HG03045 (cell line): ENCODE results near the gene STX11.

Source experiments
- ATAC-seq: cut with Tn5 transposase; IDR thresholded peaks from one replicate; pipeline ENCODE4 v1.9.1; 2021; ENCODE audit warnings: mild to moderate bottlenecking, moderate library complexity; ENCODE audit not compliant: unreplicated experiment

The STX11 gene

DNA sequence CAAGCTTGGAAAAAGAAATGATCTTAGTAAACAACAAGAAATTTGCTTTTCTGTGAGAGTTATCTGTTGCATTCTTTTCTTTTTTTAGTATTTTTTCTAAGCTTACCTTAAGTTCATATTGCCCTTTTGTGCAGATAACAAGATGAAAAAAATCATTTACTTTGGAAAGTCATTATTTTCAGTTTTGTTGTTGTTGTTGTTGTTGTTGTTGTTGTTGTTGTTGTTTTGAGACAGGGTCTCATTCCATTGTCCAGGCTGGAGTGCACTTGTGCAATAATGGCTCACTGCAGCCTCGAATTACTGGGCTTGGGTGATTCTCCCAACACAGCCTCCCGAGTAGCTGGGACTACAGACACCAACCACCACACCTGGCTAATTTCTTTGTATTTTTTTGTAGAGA, 8.8 kb upstream of the STX11 start:
- ATAC-seq: no peak

DNA sequence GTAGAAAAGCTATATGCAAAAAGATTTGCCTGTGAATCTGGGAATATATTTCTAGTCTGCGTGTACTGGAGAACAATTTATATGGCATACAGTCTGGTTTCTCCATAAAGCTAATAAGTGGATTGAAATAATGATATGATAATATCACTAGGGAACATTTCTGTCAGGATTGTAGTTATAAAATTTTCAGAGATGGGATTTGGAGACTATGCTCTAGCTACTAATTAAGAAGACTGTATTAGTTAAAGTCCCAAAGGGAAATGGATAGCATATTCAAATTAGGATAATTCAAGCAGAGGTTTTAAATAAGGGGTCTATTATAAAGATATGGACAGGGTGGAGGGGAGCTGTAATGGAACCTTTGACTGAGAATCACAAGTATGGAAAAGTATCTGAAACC, 7.2 kb upstream of the STX11 start:
- no peak for ATAC-seq

DNA sequence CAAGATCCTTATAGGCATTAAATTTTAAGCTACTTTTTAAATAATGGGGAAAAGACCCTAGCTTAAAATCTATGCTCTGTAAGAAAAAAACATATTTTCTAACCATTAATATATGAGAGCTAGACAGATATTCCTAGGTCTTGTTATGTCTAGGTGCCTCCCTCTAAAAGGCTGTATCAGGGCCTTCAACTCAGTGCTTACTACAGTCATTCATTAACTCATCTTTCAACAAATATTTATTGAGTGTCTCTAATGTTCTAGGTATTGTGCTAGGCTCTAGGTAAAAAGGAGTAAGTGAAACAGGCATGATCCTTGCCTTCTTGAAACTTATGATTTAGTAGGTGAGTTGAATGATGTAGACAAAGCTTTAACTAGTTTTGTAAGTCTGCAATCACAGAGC, 6.4 kb upstream of the STX11 start:
- no peak for ATAC-seq

DNA sequence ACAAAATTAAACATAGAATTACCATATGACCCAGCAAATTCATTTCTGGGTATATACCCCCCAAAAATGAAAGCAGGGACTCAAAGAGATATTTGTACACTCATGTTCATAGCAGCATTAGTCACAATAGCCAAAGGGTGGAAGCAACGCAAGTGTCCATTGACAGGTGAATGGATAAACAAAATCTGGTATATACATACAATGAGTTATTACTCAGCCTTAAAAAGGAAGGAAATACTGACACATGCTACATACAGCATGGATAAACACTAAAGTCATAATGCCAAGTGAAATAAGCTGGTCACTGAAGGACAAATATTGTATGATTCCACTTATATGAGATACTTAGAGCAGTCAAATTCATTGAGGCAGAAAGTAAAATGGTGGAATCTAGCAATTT, 5.3 kb upstream of the STX11 start:
- ATAC-seq: no peak

DNA sequence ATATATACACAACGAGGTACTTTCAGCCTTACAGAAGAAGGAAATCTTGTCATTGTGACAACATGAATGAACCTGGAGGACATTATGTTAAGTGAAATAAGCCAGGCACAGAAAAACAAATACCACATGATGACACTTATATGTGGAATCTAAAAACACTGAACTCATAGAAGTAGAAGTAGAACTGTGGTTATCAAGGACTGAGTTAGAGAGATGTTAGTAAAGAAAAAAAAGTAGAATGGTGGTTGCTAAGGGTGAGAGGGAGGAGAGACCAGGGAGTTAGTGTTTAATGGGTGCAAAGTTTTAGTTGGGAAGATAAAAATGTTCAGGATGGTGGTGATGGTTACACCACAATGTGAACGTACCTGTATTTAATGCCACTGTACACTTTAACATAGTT, 4.8 kb upstream of the STX11 start:
- ATAC-seq: no peak

DNA sequence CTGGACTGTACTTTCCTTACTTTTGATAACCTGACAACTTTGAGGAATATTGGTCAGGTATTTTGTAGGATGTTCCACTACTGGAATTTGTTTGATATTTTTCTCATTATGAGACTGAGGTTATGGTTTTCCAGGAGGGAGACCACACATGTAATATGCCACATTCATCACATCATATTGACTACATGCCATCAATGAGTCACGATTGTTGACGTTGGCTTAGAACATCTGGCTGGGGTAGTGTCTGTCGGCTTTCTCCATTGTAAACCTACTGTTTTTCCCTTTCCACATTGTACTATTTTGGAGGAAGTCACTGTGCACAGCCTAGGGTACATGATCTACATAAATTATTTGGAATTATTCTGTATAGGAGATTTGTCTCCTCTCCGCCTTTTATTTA, 1.4 kb upstream of the STX11 start:
- ATAC-seq: no peak

DNA sequence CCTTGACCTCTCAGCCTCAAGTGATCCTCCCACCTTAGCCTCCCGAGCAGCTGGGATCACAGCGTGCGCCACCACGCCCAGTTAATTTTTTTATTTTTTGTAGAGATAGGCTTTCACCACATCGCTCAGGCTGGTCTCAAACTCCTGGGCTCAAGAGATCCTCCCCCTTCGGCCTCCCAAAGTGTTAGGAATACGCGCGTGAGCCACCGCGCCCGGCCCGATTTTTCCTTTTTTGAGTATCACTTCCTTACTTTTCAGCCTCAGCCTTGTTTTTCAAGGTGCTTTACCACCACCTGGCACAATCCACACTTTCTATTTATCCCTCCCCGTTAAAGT, 791 bp upstream of the STX11 start:
- ATAC-seq: no peak

DNA sequence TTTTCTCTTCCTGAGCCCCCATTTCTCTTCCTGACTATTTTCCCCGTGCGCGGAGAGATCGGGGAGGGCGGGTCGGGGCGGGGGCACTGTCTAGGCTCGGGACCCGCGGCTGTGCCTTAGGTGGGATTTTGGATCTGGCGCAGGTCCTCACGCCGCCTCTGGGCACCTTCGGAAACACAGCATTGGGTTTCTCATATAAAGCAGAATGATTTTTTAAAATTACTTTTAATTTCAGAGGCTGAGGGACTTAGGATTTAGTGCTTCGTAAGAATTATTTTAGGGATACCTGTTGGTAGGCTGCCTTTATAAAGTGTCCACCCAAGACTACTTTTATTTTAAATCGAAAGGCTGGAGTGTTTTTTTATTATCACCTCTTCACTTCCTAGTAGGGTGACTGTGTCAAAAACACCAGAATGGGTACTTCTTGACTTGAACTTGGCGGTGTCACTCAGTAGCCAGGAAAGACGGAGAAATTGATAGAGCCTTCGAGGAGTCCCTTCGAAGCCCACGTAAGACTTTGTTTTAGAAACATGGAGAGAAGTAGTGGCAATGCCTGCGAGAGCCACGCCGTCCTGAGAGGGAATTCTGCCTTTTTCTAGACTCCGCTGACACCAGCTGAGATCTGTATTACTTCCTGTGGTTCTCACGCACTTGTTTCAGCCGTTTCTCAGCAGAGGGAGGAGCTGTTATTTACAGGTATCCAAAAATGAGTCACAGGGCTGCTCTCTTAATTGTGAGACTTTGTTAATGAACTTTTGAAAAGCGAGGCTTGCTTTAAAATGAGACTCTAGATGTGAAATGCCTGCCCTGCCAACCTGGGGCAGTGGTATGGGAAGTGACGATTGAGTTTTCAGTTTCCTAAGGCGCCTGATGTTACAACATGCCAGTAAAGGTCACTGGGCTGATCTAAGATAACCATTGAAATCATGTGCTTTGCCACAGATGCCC, 667 bp downstream of the STX11 start:
- peak; percentile 52 for ATAC-seq

DNA sequence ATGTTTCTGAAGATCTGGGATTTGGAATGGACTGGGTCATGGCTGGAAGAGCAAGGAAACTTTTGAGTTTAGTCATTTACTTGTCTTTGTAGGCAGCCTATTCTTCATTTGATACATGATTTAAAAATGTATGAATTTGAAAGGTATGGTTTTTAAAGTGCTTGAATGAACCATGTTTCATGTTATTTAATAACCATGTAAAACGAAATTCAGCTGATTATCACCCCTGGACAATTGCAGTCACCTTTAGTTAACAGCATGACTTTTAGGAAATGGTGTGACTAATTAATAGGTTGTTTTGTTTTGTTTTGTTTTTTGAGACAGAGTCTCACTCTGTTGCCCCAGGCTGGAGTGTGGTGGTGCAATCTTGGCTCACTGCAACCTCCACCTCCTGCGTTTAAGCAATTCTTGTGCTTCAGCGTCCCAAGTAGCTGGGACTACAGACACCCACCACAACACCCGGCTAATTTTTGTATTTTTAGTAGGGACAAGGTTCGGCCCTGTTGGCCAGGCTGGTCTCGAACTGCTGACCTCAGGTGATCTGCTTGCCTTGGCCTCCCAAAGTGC, 2.1 kb downstream of the STX11 start:
- ATAC-seq: no peak

DNA sequence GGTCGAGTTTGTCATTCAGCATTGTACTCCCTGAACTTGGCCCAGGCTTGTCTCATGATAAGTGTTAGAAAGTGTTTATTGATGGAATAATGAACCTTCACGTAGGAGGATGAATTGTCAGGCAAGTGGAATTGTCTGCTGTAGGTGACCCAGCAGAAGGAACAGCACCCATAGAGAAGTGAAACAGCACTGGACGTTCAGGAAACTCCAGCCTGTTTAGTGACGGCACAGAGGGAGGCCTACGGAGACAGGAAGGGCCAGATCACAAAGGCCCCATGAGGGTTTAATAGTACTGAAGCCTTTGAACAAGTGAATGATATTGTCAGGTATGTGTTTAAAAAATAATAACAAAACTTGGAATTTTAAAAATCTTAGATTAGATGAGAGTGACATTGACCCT, 2.9 kb downstream of the STX11 start:
- ATAC-seq: no peak

DNA sequence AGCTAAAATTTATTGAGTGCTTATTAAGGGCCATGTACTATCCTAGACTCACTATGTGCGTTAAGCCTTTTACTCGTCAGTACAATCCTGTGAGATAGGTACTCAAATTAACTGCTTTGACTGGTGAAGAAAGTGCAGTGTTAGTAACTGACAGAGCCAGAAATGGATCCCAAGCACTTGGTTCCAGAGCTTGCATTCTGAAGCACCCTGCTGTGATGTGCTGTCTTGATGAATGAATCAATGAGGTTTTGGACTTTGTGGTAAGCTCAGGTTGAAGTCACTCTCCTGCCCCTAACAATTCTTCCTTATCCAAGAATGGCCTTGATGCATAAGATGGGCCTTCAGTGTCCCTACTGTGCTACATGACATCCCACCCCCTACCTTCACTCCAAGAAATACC, 3.7 kb downstream of the STX11 start:
- no peak for ATAC-seq

DNA sequence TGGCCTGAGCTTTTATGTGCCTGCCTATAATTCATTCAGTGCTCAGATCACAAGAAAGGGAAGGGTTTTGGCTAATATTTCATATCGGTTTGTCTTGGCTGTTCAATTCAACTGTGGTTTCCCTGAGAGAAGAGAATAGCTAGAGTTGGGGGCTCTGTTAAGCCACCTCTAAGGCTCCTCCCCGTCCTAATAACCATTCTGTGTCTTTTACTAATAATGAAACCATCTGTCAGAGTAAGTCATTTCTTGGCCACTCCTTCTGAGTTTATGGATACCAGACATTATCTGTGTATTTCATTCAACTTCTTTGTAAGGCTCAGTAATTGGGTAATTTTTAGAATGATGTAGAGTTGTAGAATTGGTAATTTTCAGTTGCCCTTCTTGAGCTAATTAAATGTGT, 5.2 kb downstream of the STX11 start:
- ATAC-seq: peak; percentile 44

DNA sequence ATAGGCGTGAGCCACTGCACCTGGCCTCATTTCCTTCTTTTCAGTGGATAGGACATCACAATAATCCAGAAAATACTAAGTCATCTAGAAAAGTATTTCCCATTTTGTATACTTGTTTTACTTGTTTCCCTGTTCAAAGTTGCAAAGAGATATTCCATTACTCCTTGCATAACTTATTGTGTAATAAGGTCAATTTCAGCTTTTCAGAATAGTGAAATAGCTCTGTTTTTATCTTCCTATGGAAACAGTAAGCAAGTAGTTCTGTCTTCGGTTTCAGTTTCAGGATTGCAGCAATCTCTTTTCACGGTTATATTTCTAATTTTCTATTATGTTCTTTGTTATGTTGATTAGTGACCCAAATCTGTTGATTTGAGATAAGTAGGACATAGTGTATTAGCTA, 6.0 kb downstream of the STX11 start:
- ATAC-seq: no peak

DNA sequence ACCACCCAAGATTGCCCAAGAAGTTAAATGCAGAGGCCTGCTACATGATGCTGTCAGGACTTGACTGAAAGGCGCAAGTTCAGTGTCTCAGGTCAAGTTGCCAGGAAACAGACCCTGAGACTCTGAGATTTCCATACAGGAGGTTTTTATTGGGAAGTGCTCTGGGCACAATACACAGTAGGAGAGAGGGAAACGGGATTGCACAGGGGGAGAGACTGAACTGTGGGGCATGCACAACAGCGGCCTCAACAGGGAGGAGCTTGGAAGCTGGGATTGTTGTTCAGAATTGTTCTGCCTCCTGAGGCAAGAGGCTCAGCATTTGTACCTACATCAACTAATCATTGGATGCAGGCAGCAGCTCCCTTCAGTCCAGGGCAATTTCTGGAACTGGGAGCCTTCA, 6.7 kb downstream of the STX11 start:
- no peak for ATAC-seq

DNA sequence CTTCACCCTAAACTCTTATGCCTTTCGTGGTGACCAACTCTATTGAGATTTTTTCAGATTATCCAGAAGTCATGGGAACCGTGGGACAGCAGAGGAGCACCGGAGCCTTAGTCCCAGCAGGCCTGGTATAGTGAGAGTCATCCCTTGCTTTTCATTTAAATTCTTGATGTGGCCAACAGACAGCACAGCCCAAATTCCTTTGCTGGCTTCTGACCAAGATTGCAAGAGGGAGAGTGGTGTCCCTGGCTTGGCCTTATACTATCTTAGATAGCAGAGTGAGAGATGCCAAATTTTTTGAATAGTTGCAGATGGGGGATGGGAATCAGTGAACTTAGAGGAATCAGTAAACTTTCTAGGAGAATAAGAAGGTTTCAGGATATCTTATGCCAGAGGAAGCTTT, 7.8 kb downstream of the STX11 start:
- ATAC-seq: no peak

DNA sequence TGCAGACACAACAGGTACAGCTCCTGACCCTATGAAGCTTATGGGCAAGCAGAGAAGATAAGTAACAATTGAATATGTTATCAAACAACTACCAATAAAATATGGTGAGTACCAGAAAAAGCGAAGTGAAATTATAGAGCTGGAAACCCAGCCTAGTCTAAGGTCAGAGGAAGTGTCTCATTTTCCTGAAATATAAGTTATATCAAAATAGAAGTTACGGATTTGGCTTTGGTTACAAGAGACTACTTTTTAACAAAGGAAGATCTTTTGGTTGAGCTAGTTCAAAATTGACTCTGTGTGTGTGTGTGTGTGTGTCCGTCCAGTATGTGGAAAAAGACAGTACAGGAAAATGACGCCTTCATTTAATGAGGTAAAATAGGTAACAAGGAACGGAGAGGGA, 8.9 kb downstream of the STX11 start:
- ATAC-seq: no peak

DNA sequence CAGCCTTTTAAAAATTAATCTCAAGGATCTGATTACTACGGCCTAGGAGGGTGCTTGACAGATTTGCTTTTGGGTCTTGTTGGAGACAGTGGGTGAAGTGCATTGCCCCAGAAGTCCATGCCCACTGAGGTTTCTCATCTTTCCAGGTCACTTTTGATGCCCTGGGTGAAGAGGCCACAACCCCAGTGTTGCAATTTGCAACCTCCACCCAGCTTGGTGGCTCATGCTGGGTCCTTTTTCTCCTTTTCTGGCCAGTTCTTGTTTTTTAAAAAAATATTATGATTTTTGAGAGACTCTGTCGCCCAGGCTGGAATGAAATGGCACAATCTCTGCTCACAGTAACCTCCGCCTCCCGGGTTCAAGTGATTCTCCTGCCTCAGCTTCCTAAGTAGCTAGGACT, 9.4 kb downstream of the STX11 start:
- ATAC-seq: no peak

DNA sequence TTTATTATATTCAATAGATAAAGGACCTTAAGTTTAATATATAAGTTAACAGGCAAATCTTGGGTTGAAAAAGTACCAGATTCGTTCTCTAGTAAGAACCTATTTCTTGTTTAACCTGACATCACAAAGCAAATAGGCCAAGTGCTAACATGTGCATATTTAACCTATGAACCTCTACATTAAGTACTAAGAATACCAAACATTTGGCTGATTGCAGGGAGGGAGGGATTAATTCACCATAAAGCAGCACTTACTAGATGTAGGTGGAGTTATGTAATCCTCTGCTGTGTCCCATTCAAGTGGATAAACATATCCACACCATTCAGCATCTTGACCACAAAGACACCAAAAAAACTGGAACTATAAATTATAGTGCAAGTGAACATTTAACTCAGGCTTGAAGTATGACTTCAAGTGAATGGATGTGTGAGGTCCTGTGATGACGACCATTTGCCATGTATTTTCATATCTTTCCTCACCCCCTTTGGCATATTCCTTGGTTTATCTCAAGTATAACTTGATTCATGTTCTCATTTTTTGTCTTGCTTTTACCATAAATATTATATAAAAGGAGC, 10.2 kb downstream of the STX11 start:
- no peak for ATAC-seq

DNA sequence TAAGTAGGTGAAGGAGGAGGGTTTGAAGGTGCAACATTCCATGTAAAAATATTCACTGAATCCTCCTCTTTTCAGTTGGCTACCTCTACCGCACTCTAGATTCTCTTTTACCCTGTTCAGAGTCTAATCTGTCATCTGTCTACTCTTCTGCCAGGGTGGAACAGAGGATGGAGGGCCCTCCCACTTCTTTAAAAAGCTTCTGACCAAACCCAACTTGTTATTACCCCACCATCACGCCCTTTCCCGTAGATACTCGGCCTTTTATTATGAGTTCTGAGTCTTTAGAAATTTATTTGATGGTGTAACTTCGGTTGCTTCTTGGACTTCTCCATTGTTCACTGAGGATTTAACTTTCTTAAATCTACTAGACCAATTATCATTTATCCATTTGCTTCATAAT, 11.7 kb downstream of the STX11 start:
- ATAC-seq: no peak

DNA sequence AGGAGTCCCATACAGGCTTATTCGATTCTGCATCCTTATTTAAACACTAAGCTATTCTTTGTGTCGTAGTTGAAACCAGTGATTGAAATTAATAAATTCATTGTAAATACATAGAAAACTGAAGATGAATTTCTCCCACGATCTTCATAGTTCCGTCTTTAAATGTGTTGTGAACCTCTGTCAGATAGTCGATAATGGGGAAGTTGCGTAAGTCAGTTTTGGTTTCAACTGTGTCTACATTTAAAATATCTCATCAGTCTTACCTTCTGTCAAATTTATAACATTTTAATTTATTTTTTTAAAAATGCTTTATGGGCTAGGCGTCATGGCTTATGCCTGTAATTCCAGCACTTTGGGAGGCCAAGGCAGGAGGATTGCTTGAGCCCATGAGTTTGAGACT, 12.7 kb downstream of the STX11 start:
- ATAC-seq: no peak

DNA sequence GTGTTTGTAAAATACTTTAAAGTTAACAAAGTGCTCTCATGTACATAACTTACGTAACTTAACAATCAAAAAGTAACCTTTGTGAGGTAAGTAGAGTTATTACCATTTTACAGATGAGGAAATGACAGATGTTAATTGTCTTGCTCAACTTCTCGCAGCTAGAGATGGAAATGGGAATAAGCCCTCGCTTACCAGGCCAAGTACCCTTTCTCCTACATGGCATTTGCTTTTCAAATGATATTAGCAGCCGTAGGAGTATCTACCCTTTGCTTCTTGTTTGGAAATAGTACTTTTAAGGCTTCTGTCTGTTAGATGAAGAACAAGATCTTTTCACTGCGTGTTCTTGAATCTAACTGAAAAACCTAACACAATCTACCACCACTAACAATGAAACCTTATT, 15.5 kb downstream of the STX11 start:
- ATAC-seq: no peak

DNA sequence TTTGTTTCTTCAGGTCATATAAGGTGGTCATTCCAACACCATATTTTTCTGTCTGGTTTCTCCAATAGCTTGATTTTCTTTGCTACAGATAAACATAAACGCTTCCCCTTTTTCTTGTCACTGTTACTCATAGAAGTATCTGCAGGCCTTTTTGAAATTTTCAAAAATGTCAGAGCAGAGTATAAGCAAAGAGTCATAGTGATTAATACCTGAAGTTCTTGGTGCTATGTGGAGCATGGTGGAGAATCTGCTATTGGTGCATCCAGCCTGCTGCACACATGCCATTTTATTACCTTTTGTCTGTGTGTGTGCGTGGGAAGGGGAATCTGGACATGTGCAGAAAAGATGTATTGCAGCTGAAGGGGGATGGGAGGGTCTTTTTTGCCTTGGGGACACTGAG, 19.7 kb downstream of the STX11 start:
- no peak for ATAC-seq

DNA sequence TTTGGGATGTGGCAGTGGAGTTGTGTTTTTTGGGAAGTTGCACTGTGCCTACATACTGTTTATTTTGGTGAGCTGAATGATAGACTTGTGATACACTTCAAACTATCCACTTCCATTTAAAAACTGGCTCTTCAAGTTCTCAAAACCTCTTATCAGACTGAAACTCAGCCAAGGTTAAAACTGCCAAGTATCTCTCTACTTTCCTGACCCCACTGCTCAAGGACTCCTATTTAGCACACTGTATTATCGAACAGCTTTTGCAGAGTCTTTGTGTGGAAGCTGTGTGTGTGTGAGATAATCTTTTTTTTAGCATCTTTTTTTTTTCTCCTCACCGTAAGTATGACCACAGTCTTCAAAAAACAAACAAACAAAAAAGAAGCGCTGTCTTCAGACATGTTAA, 21.1 kb downstream of the STX11 start:
- ATAC-seq: no peak
